Mammary epithelial cell (primary cell): ENCODE data around the gene ZSWIM4.

Source experiments
- EZH2 ChIP-seq: IDR thresholded peaks from 2 replicates; pipeline ENCODE4 v1.6.1; 2012; ENCODE audit warnings: low read length, inconsistent platforms, borderline replicate concordance
- TF ChIP-seq, protein P1 (sequence below), 2 donors: IDR thresholded peaks in 1 of 2; conservative IDR thresholded peaks in 1 of 2; 2 replicates each; pipeline ENCODE4 v1.5.1; 2011 to 2012; ENCODE audit warnings: inconsistent platforms in 2 of 2, low read length in 2 of 2, mild to moderate bottlenecking in 2 of 2, control low read depth in 1 of 2, low read depth in 1 of 2; ENCODE audit not compliant: insufficient read depth in 1 of 2; ENCODE audit errors: extremely low read depth in 1 of 2

DNA sequence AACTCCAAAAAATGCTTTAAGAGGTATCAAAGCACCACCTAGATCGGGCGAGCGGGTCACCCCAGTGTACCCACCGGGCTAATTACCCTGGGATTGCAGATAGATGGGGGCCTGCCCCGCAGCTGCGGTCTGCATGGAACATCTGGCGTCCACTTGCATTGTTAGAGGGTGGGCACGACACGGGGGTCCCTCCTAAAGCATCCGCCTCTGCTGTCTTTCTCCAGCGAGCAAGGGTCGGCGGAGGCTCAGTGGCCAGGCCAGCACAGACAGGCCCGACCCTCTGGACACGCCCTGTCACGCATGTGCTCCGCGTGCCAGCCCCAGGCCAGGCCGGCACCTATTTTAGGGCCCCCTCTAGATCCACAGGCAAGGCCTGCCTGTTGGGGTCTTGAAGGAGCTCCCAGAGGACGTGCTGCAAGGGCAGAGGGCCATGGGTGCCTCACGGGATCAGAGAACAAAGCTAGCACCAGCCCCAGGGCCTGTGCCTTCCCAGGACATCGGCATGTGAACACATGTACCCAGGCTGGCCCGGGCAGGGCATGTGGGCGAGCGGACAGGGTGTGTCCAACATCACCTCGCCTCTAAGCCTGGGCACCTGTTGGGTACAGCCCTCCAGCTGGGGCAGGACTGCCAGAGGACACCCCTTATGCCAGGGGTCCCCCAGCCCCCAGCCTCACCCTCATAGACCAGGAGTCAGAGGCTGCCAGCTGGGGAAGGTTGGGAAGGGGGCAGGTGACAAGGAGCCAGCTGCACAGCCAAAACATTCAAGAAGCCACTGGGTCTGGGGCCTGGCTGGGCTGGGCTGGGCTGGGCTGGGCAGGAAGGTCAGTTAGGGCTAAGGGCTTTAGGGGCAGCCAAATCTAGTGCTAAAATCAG lies 46.1 kb downstream of the ZSWIM4 start:
- TF ChIP-seq, protein P1, sequence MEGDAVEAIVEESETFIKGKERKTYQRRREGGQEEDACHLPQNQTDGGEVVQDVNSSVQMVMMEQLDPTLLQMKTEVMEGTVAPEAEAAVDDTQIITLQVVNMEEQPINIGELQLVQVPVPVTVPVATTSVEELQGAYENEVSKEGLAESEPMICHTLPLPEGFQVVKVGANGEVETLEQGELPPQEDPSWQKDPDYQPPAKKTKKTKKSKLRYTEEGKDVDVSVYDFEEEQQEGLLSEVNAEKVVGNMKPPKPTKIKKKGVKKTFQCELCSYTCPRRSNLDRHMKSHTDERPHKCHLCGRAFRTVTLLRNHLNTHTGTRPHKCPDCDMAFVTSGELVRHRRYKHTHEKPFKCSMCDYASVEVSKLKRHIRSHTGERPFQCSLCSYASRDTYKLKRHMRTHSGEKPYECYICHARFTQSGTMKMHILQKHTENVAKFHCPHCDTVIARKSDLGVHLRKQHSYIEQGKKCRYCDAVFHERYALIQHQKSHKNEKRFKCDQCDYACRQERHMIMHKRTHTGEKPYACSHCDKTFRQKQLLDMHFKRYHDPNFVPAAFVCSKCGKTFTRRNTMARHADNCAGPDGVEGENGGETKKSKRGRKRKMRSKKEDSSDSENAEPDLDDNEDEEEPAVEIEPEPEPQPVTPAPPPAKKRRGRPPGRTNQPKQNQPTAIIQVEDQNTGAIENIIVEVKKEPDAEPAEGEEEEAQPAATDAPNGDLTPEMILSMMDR (conservative IDR thresholded peaks at IDR 0.05 in 1 of 2, IDR thresholded peaks at IDR 0.05 in 1 of 2; ENCODE audit: extremely low read depth in 1 of 2, insufficient read depth in 1 of 2, low read depth in 1 of 2, low read length in 2 of 2): no peak
- no peak for TF ChIP-seq EZH2
